Pericardium fibroblast (primary cell): ENCODE measurements around the gene AGK. TPM values are rescaled to one million over a fixed set of nuclear protein-coding genes. Genes with fewer than 3 reads are reported as not detected.

Experiments
- total RNA-seq: library from RNA; depleted of rRNA; stranded (reverse); fragments of >200 nt; gene quantifications from 2 replicates; pipeline ENCODE4 v1.2.3, GENCODE V29; 2015

The AGK gene, protein sequence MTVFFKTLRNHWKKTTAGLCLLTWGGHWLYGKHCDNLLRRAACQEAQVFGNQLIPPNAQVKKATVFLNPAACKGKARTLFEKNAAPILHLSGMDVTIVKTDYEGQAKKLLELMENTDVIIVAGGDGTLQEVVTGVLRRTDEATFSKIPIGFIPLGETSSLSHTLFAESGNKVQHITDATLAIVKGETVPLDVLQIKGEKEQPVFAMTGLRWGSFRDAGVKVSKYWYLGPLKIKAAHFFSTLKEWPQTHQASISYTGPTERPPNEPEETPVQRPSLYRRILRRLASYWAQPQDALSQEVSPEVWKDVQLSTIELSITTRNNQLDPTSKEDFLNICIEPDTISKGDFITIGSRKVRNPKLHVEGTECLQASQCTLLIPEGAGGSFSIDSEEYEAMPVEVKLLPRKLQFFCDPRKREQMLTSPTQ
- total RNA-seq, result 15.4 and 29.9 TPM in 2 replicates

DNA sequence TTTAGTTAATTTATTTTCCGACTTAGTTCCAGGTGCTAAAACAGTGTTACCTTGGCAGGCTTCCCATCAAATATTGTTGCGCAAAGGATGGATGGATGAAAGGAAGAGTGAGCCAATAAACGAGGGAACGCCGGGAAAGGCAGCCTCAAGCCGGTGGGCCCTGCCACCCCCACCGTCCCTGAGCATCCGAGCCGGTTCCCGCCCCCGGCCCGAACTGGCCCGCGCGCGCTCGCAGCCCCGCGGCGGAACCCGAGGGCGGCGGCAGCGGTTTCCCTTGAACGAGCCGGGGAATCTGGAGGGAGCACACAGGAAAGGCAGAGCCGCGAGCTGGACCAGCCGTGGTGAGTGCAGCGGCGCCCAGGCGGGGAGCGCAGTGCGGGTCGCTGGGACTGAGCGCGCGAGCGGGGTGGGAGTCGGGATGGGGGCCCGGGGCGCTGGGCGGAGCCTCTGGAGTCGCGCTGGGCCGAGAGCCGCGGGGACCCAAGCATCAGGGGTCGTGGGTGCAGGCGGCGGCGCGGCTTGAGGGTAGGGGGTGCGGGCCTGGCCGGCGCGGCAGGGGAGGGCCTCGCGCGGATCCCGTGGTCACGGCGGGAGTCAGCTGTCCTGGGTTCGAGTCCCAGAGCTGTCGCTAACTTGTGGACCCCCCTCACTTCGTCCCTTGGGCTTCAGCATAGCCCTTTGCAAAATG lies at the start of gene AGK:
TSS of gene AGK (plus strand) at position 317 of the 688 bp plus-strand sequence. CDS start 4,057 bp downstream, outside the sequence.

DNA sequence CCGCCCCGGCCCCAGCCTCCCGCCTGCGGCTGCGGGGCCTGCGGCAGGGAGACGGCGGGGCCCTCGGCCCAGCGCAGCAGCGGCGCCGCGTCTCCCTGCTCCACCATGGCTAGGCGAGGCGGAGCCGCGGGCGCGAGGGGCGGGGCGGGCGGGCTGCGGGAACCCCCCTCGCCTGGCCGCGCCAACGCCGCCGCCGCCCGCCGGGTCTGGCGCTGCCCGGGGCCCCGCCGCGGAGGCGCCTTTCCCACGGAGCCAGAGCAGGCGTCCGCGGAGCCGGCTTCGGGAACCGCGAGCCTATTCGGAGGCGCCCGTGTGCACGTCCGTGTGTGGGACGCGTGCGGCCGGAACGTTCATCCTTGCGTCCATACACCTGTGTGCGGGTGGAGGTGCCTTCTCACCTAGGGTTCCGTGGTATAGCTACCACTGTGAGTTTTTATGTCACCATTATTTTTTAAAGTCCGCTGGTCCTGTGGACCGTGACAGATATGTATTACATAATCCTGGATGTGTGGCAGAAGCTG lies 150.9 kb downstream of the AGK start, which contains the start of gene DENND11:
TSS of gene DENND11 (minus strand) at position 120 of the 521 bp plus-strand sequence. CDS start at position 107, 13 bp downstream.

Other genes with a start within 250 kb of the AGK start
- gene DENND11, start 150.8 kb downstream of the AGK start, total RNA-seq, result 2.4 and 2.6 TPM in 2 replicates
- gene WEE2, start 156.9 kb downstream of the AGK start, total RNA-seq, result not detected in 2 replicates
- 133 and 158 TPM in 2 replicates for gene SSBP1, start 186.9 kb downstream of the AGK start, total RNA-seq
- 0.17 TPM in 1 of 2 replicates, not detected in the other for gene TAS2R3, start 212.7 kb downstream of the AGK start, total RNA-seq
- gene TAS2R4, start 225.3 kb downstream of the AGK start, total RNA-seq, result 0.09 and 0.12 TPM in 2 replicates
- 0.47 and 2.0 TPM in 2 replicates for gene TAS2R5, start 238.8 kb downstream of the AGK start, total RNA-seq